Activated CD8-positive, alpha-beta T cell treated with anti-CD3 and anti-CD28 coated beads, Interleukin-2, amount 10 ng/mL, durations not matched to agents 7 days and 5 days (primary cell): ENCODE results near the gene CDHR2. TPM values are rescaled to one million over a fixed set of nuclear protein-coding genes. Genes with fewer than 3 reads are reported as not detected.

Source experiments
- ATAC-seq: fragments of 150-1000 bp; cut with Tn5 transposase; one replicate; pipeline ENCODE4 v1.10.0; 2021; ENCODE audit warnings: moderate library complexity
- CTCF ChIA-PET: fragments of 350-600 bp; sonication (Branson Sonifier 250); formaldehyde crosslinking; loops from one replicate; lab custom pipeline; 2021; ENCODE audit warnings: antibody characterized with exemption; lab: Charles Lee
- POLR2A ChIA-PET: fragments of 350-600 bp; sonication (Branson Sonifier 250); formaldehyde crosslinking; loops from one replicate; lab custom pipeline; 2021; ENCODE audit warnings: antibody characterized with exemption; lab: Charles Lee
- DNase-seq: peaks from one replicate; pipeline ENCODE4 v3.0.0-alpha.2; 2020
- H3K27ac Mint-ChIP-seq: one replicate; pipeline ENCODE4 v1.8.0; 2021; ENCODE audit warnings: mild to moderate bottlenecking, mixed read lengths
- H3K27me3 Mint-ChIP-seq: one replicate; pipeline ENCODE4 v1.8.0; 2021; ENCODE audit warnings: low read depth, mixed read lengths
- H3K36me3 Mint-ChIP-seq: one replicate; pipeline ENCODE4 v1.8.0; 2021; ENCODE audit warnings: low read depth, mixed read lengths
- H3K4me1 Mint-ChIP-seq: one replicate; pipeline ENCODE4 v1.8.0; 2021; ENCODE audit warnings: low read depth, mixed read lengths
- H3K4me3 Mint-ChIP-seq: one replicate; pipeline ENCODE4 v1.8.0; 2021; ENCODE audit warnings: mild to moderate bottlenecking, mixed read lengths
- H3K9me3 Mint-ChIP-seq: one replicate; pipeline ENCODE4 v1.8.0; 2022; ENCODE audit warnings: mixed read lengths; ENCODE audit not compliant: insufficient read depth
- total RNA-seq, 2 experiments: library from RNA; stranded (reverse); gene quantifications; one replicate each; pipeline ENCODE4 v1.2.3, GENCODE V29; 2021

CDHR2 gene
- total RNA-seq, 2 experiments from 2014 or later = 2.1 to 2.2 TPM

DNA sequence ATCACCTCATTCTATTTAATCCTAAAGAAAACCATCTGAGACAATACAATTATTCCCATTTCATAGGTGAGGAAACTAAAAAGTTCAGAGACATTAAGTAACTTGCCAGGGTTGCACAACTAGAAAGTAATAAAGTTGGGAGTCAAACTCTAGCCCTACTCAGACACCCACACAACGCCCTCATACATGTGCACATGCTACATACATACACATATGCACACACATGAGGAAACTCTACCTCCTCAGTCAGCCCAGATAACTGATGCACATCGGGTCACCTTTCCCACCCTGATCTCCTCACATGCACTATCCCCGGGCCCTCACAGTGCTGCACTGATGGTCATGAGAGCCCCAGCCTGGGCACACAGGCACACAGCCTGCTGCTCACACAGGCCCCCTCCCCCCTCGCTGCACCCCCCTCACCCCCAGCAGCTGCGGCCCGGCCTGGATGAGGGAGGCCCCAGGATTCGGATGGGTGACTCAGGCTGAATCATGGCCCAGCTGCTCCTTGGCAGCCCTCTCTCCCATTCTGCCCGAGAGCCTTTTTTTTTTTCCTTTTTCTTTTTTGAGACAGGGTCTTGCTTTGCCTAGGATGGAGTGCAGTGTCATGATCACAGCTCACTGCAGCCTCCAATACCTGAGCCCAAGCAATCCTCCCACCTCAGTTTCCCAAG is 65.8 kb downstream of the CDHR2 start:
- Mint-ChIP-seq H3K4me1 (peaks cover 9% of the 10 kb centered on the region), H3K27ac (no peak overlapping the region), H3K9me3 (no peaks in the 10 kb centered on the region), H3K4me3 (no peak overlapping the region), H3K36me3 (no peaks in the 10 kb centered on the region), H3K27me3 (peaks cover 62% of the 10 kb centered on the region)
- no peak for ATAC-seq
- DNase-seq = no peak
- CTCF ChIA-PET = no interaction called here
- POLR2A ChIA-PET = no interaction called here

DNA sequence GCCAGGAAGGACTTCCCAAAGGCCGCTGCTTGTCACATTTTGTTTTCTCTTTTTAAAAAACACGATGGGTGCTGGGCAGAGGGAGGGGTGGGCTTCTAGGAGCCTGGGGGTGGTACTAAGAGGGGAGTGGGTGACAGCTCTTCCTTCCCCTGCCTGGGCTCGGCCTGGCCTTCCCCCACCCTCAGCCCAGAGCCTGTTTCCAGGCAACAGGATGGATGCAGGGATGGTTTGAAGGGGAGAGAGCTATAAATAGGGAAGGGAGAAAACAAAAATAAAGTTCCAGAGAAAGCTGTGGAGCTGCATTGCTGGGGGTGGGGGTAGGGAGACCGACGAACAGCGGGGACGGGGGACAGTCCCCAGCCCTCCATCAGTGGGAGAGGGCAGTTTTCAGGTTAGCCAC is 67.4 kb downstream of the CDHR2 start:
- no peak overlapping the region for H3K27ac Mint-ChIP-seq
- peaks cover 14% of the 10 kb centered on the region for H3K4me1 Mint-ChIP-seq
- DNase-seq (no peak), ATAC-seq (no peak)
- no peak overlapping the region for H3K4me3 Mint-ChIP-seq
- no peaks in the 10 kb centered on the region for H3K36me3 Mint-ChIP-seq
- POLR2A ChIA-PET = no interaction called here
- H3K27me3 Mint-ChIP-seq = peaks cover 70% of the 10 kb centered on the region
- CTCF ChIA-PET = interaction anchor here (1.6 kb wide), 1 partner anchor 14 kb away, joined by 5 read pairs; the partner anchor contains the start of genes EIF4E1B and SNCB
- H3K9me3 Mint-ChIP-seq = no peaks in the 10 kb centered on the region

DNA sequence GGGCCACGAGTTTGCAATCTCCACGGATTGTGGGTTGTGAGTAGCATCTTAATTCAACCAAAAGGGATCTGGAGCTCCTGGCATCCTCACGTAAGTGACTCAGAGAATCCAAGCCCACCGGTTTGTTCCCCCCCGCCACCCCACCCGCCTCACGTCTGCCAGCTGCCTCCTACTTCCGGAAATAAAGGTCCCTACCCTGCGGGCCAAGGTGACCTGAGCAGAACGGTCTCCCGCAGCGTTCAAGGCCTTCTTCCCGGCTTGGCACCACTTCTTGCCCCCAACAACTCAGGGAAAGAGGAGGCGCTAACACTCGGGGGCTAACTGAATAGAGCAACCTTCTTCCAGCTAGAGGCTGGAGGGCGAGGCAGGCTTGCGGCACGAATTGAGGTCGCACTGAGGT is 69.6 kb downstream of the CDHR2 start:
- Mint-ChIP-seq H3K27ac (no peak overlapping the region), H3K4me1 (peaks cover 14% of the 10 kb centered on the region), H3K27me3 (peaks cover 65% of the 10 kb centered on the region), H3K9me3 (no peaks in the 10 kb centered on the region), H3K4me3 (no peak overlapping the region), H3K36me3 (no peaks in the 10 kb centered on the region)
- DNase-seq = no peak
- ChIA-PET CTCF (no interaction called here), POLR2A (no interaction called here)
- ATAC-seq = no peak

DNA sequence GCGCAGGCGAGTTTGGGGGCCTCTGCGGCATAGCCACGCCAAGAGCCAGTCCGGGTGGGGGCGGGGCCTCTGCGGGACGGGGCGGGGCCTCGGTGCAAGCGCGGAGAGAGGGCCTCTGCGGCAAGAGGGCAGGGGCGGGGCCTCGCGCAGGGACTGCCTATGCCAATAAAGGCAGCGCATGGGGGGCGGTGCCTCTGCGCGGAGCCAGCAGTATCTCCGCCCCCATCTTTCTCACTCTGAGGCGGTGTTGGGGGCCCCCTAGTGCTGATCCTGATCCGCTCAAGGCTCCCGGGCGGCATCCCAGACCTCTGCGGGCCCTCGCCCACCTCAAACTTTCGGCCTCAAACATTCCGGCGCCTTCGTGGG is 70.0 kb downstream of the CDHR2 start:
- ChIA-PET CTCF (no interaction called here), POLR2A (no interaction called here)
- no peak overlapping the region for H3K4me3 Mint-ChIP-seq
- ATAC-seq = peak; percentile 95
- peaks cover 65% of the 10 kb centered on the region for H3K27me3 Mint-ChIP-seq
- no peak overlapping the region for H3K27ac Mint-ChIP-seq
- H3K9me3 Mint-ChIP-seq = no peaks in the 10 kb centered on the region
- peak; percentile 84 for DNase-seq
- H3K4me1 Mint-ChIP-seq = peaks cover 14% of the 10 kb centered on the region
- H3K36me3 Mint-ChIP-seq = no peaks in the 10 kb centered on the region

DNA sequence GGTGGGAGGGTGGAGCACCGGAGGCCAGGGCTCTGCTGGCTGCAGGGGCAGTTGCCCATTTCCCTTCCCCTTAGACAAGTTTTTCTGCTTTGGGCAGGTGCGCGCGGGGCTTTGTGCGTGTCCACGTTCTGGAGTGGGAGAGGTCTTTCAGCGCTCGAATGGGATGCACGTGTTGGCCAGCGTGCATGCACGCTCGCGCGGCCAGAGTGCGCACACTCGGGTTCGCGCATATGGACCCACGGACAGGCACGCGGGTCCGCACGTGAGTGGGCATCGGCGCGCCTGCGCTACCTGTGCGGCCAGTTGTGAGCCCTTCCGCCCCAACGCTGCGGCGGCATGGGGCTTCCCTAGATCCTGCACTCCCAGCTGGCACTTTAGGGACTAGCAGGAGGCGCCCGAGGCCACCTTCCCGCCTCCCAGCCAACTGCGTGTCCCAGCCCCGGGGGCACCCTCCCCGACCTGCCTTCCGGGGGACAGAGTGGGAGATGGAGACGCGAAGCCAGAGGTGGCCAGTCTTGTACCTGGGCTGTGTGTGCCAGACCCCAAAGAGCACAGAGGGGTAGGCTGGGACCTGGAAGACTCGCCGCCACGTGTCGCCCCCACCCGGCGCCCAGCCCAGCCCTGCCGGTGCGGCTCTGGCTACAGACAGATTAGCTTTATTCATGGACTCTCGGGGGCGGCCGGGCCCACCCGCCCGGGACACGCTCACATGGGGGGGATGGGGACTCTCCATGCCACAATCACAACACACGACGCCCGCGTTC is 70.6 kb downstream of the CDHR2 start:
- no peak for DNase-seq
- CTCF ChIA-PET = no interaction called here
- Mint-ChIP-seq H3K27me3 (peaks cover 65% of the 10 kb centered on the region), H3K4me3 (peak overlapping the region; percentile 55), H3K9me3 (no peaks in the 10 kb centered on the region), H3K27ac (no peak overlapping the region), H3K4me1 (peaks cover 14% of the 10 kb centered on the region), H3K36me3 (no peaks in the 10 kb centered on the region)
- no peak for ATAC-seq
- POLR2A ChIA-PET = no interaction called here

DNA sequence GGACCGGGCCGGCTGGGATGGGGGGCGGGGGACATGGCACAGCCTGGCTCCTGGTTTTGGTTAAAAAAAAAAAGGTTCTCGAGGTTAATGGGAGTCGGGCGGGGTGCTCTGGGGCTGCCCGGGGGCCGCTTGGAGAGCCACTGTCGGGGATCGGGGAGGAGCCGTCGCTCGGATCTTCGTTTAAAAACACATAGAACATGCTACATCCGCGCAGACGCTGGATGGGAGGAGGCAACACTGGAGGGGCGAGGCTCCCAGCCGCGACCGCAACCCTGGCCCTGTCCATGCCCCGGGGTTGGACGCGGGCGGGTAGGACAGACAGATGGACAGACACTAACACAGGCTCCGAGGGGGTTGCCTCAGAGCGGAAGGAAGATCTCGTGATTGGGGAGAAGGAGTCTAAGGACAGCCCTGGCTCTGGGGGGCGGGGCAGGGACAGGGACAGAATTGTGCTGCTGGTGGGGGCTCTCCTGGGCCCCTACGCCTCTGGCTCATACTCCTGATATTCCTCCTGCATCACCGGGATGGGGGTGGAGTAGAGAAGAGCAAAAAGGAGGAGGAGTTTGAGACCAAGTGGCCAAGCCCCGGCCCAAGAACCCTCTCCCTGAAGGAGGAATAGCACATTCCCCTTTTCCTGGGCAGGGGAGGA is 71.3 kb downstream of the CDHR2 start:
- Mint-ChIP-seq H3K27me3 (peaks cover 65% of the 10 kb centered on the region), H3K36me3 (no peaks in the 10 kb centered on the region), H3K4me3 (peak overlapping the region; percentile 55), H3K4me1 (peaks cover 14% of the 10 kb centered on the region), H3K9me3 (no peaks in the 10 kb centered on the region), H3K27ac (no peak overlapping the region)
- ChIA-PET CTCF (no interaction called here), POLR2A (no interaction called here)
- peak; percentile 16 for ATAC-seq
- peak; percentile 25 for DNase-seq

DNA sequence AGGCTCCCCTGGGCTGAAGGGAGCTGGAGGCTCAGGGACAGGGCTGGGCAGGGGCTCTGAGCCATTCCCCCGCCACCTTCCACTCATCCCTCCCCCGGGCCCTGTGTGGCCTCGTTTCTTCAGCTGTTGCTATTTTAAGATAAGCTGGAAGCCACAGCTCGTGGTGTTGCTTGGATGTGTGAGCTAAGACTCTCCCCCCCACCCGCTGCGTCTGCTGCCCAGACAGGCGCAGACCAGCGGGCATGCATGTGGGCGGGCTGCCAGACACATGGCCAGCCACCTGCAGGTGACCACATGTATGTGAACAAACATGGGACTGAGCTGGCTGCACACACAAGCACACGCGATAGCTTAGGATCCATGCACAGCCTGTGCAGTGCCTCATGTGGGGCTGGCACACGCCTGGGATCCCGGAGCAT is 72.5 kb downstream of the CDHR2 start:
- H3K36me3 Mint-ChIP-seq = no peaks in the 10 kb centered on the region
- ATAC-seq = no peak
- no peak overlapping the region for H3K27ac Mint-ChIP-seq
- H3K27me3 Mint-ChIP-seq = peaks cover 63% of the 10 kb centered on the region
- no peak for DNase-seq
- H3K9me3 Mint-ChIP-seq = no peaks in the 10 kb centered on the region
- ChIA-PET CTCF (interaction anchor here (0.5 to 1.4 kb wide), 5 partner anchors 9 to 347 kb away, joined by 3 read pairs; partner anchors contain the start of genes EIF4E1B and SNCB), POLR2A (interaction anchor here (0.6 to 1.1 kb wide), 4 partner anchors 9 to 1012 kb away, joined by 3 to 4 read pairs (median 3); partner anchors contain the start of genes EIF4E1B and SNCB)
- no peak overlapping the region for H3K4me3 Mint-ChIP-seq
- H3K4me1 Mint-ChIP-seq = peaks cover 14% of the 10 kb centered on the region

DNA sequence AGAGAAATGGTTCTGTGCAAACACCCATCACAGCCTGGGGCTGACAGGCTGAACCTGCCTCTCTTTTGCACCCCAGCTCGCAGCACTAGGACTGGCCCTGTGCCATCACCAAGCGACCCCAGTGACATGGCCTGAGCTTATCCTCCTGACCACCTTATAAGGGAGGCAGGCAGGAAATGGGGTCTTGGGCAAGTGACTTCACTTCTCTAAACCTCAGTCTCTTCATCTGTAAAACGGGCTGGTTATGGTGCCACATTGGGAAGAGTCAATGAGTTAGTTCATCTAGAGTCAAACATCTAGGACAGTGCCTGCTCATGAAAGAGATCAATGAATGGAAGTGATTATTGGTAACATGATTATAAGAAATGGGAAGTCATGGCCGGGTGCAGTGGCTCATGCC is 75.0 kb downstream of the CDHR2 start:
- H3K36me3 Mint-ChIP-seq = no peaks in the 10 kb centered on the region
- DNase-seq (no peak), ATAC-seq (no peak)
- ChIA-PET CTCF (no interaction called here), POLR2A (interaction anchor here (0.7 kb wide), 1 partner anchor 21 kb away, joined by 4 read pairs; no protein-coding TSS in a partner anchor)
- H3K27ac Mint-ChIP-seq = no peak overlapping the region
- no peaks in the 10 kb centered on the region for H3K9me3 Mint-ChIP-seq
- H3K4me3 Mint-ChIP-seq = no peak overlapping the region
- H3K4me1 Mint-ChIP-seq = peaks cover 20% of the 10 kb centered on the region
- peaks cover 59% of the 10 kb centered on the region for H3K27me3 Mint-ChIP-seq

DNA sequence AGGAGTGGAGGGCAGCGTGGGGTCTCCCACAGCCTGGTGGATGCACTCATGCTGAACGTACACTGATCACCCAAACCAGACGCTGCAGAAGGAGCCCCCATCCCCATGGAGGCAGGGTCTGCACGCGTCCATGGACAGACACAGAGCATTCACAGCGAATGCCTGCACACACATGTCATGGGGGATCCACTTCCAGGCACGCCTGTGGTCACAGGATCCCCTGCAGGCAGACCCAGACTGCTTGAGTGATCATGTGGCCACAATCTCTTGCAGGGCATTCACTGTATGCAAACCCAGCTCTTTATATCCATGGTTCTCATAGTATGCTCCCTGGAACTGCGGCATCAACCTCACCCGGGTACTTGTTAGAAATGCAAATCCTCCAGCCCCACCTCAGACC is 75.8 kb downstream of the CDHR2 start:
- DNase-seq = no peak
- ChIA-PET POLR2A (no interaction called here), CTCF (no interaction called here)
- Mint-ChIP-seq H3K27me3 (peaks cover 60% of the 10 kb centered on the region), H3K9me3 (no peaks in the 10 kb centered on the region), H3K36me3 (no peaks in the 10 kb centered on the region), H3K4me1 (peaks cover 18% of the 10 kb centered on the region), H3K27ac (no peak overlapping the region), H3K4me3 (no peak overlapping the region)
- no peak for ATAC-seq

DNA sequence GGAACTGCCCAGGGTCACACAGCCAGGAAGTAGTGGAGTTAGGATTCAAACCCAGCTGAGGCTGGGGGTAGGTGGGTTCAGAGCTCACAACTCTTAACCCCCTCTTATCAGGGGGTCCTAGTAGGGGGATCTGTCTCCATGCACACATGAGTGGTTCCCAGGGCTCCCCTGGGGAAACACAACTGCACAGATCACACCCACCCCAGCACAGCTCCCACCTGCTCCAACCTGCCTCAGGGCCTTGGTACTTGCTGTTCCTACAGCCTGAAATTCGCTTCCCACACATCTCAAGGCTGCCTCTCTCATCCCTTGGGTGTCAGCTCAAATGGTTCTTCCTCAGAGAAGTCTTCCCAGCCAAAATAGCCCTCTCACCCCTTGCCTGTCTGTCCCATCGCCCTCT is 76.4 kb downstream of the CDHR2 start:
- ChIA-PET POLR2A (interaction anchor here (1.0 kb wide), 1 partner anchor 21 kb away, joined by 4 read pairs; no protein-coding TSS in a partner anchor), CTCF (no interaction called here)
- H3K9me3 Mint-ChIP-seq = no peaks in the 10 kb centered on the region
- H3K36me3 Mint-ChIP-seq = no peaks in the 10 kb centered on the region
- peaks cover 58% of the 10 kb centered on the region for H3K27me3 Mint-ChIP-seq
- no peak for DNase-seq
- no peak for ATAC-seq
- peaks cover 13% of the 10 kb centered on the region for H3K4me1 Mint-ChIP-seq
- no peak overlapping the region for H3K4me3 Mint-ChIP-seq
- H3K27ac Mint-ChIP-seq = no peak overlapping the region

DNA sequence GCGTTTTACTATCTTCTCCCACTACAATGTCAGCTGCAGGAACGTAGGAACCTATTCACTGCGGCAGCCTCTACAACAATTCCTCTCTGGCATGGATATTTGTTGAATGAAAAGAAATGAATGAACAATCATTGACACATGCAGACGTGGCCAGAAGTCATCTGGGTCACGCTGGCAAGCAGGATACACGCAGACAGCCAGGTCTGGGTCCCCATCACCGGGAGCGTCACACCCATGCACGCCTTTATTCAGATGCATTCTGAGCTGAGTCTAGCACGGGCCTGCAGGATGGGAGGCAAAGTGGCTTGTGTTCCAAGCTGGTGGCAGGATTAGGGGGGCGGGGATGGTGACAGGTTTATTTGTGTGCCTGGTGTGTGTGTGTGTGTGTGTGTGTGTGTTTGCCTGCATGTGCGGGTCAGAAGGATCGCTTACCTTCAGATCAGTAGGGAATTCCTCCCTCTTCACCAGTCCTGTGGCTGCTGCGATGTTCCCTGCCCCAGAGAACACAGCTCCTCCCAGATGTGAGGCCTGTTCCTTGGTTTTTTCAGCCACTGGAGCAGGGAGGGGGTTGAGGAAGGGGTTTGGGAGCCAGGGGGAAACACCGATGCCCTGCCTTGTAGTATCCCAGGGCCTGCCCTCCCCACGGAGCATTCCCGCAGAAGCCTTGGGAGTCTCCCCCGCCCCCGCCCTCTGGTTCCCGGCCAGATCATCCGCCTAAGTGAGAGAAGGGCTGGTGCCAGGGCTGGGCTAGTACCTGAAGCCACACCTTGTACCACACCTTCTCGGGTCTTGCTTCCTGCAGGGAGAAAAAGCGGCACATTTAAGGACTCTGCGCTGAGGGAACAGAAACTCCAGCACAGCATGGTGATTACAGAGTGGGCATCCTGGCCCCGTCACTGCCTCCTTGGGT is 77.1 kb downstream of the CDHR2 start:
- CTCF ChIA-PET = no interaction called here
- Mint-ChIP-seq H3K27me3 (peaks cover 61% of the 10 kb centered on the region), H3K36me3 (no peaks in the 10 kb centered on the region), H3K27ac (no peak overlapping the region), H3K9me3 (no peaks in the 10 kb centered on the region), H3K4me1 (peaks cover 16% of the 10 kb centered on the region), H3K4me3 (no peak overlapping the region)
- no peak for DNase-seq
- POLR2A ChIA-PET = interaction anchor here (1.0 kb wide), 1 partner anchor 21 kb away, joined by 4 read pairs; no protein-coding TSS in a partner anchor
- ATAC-seq = no peak
